Peyer's patch (tissue), 4 donors: Measurements from ENCODE around the gene P2RY14.

Source experiments
- CTCF ChIP-seq, 6 experiments: fragments of 450-650 bp in 4 of 6; fragments of 200-600 bp in 2 of 6; sonication (generic) in 1 of 6; IDR thresholded peaks; one replicate each; pipeline ENCODE4 v1.5.1; 2017 to 2019; ENCODE audit warnings: antibody characterized with exemption in 6 of 6, mild to moderate bottlenecking in 3 of 6, moderate library complexity in 1 of 6
- POLR2A ChIP-seq, 2 donors: fragments of 450-650 bp; IDR thresholded peaks; one replicate each; pipeline ENCODE4 v1.5.1; 2017; ENCODE audit warnings: antibody characterized with exemption in 2 of 2, mild to moderate bottlenecking in 2 of 2, moderate library complexity in 2 of 2

- TF ChIP-seq CTCF (IDR thresholded peaks at IDR 0.05) (no peak), POLR2A (IDR thresholded peaks at IDR 0.05) (no peak)
These were observed 49.7 kb downstream of the P2RY14 start for GRCh38 chr3:151228666-151229040.
